A549 treated with CORT108297 at 1 μM for 4 hours (cell line): Measurements from ENCODE around the gene ZMYND8. TPM values are rescaled to one million over a fixed set of nuclear protein-coding genes. Genes with fewer than 3 reads are reported as not detected.

Experiments
- total RNA-seq: library from RNA; stranded (reverse); fragments of 200-300 nt; extraction: Qiagen RNA extraction; gene quantifications from 5 replicates; pipeline ENCODE4 v1.2.3, GENCODE V29; 2022

Gene ZMYND8
- 11.4 to 14.3 TPM (median 12.5 TPM) in 5 replicates for total RNA-seq

GRCh38 chr20:47356526-47357295 is at the start of gene ZMYND8:
Gene ZMYND8 (minus strand): TSS chr20:47356699. CDS start chr20:47356670, 29 bp downstream.

Other genes starting within 250 kb of the ZMYND8 start
- 39.8 to 54.6 TPM (median 51.0 TPM) in 5 replicates for gene NCOA3, start 145.2 kb upstream of the ZMYND8 start, total RNA-seq